Measurements from ENCODE around the gene SPTBN1.

DNA sequence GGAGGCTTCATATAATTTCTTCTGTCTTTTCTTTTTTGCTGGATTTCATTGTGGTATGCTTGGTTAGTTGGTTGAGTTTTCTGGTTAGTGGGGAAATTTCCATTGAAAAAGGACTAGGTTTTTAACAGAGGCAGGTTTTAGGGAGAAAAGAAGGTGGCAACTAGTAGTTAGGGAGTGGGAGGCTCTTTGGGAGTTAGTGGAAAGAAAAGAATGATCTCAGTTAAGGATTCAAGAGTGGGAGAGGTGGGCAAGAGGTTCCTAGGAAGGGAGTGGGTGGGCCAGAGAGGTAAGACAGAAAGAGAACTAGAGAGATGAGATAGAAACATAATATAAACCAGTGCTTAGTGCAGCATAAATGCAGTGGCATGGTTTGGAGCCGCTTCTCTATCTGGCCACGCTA lies 96.9 kb downstream of the SPTBN1 start:
- TF ChIP-seq CTCF (conservative IDR thresholded peaks at IDR 0.05; ENCODE audit: low read depth in 2 of 2) = no peak
- no peak for TF ChIP-seq EZH2 (IDR thresholded peaks at IDR 0.05; ENCODE audit: low read depth, unreplicated experiment)
- TF ChIP-seq CREB1 (CRISPR knock-in tag; IDR thresholded peaks at IDR 0.05; ENCODE audit: low read depth) = no peak
- no peak for TF ChIP-seq EZH2phosphoT487 (IDR thresholded peaks at IDR 0.05; ENCODE audit: unreplicated experiment)
- TF ChIP-seq POLR2AphosphoS5 (IDR thresholded peaks at IDR 0.05; ENCODE audit: low read depth) = no peak
- no peak for TF ChIP-seq JUNB (IDR thresholded peaks at IDR 0.05; ENCODE audit: unreplicated experiment)
- TF ChIP-seq, protein P1, sequence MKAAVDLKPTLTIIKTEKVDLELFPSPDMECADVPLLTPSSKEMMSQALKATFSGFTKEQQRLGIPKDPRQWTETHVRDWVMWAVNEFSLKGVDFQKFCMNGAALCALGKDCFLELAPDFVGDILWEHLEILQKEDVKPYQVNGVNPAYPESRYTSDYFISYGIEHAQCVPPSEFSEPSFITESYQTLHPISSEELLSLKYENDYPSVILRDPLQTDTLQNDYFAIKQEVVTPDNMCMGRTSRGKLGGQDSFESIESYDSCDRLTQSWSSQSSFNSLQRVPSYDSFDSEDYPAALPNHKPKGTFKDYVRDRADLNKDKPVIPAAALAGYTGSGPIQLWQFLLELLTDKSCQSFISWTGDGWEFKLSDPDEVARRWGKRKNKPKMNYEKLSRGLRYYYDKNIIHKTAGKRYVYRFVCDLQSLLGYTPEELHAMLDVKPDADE (IDR thresholded peaks at IDR 0.05) = no peak

Measured in GM23338 (cell line).